ENCODE measurements around the gene TIMM13.
"Not testable (repeated sequence)": the region's sequence is repeated elsewhere in the genome, so short reads cannot be mapped to it uniquely, and the experiment has no call there.

The TIMM13 gene

DNA sequence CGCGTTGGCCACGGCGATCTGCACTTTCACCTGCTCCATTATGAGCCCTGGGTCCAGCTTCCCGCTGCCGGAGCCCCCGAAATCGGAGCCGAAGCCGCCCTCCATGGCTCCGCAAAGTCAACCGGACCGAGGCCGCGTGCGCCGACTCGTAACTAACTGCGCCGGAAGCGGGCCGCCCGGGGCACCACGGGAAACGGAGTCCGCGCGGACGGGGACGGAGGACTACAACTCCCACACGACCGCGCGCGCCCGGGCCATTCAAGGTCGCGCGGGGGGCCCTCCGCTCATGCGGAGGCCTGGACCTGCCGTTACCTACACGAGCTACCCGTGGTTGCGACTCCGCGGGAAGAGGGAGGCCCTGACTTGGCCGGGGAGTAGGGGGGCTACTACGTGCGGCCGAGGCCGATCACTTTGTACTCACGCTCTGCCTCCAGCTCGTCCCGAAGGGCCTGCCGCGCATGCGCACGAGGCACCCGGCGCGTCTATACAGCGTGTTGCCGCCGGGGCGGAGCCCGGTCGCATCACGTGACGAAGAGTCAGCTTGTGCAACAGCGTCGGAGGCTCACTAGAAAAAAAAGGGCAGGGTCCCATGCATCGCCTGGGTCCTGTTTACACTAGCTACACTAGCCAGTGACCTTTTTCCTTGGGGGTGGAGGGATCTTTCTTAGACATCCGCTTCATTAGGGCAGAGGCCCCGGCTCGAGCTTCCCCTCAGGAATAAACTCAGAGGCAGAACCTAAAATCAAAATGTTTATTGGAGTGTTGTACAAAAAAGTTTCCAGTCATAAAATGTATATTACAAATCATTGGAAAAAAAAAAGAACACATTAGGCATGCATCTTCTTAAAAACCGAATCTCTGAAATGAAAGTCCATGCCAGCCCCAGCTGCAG is at the start of gene TIMM13:
Gene TIMM13 (minus strand): TSS at position 158 of the 892 bp plus-strand sequence. CDS start 53 bp downstream, at position 105.
- peak; percentile 96 for DNase-seq

DNA sequence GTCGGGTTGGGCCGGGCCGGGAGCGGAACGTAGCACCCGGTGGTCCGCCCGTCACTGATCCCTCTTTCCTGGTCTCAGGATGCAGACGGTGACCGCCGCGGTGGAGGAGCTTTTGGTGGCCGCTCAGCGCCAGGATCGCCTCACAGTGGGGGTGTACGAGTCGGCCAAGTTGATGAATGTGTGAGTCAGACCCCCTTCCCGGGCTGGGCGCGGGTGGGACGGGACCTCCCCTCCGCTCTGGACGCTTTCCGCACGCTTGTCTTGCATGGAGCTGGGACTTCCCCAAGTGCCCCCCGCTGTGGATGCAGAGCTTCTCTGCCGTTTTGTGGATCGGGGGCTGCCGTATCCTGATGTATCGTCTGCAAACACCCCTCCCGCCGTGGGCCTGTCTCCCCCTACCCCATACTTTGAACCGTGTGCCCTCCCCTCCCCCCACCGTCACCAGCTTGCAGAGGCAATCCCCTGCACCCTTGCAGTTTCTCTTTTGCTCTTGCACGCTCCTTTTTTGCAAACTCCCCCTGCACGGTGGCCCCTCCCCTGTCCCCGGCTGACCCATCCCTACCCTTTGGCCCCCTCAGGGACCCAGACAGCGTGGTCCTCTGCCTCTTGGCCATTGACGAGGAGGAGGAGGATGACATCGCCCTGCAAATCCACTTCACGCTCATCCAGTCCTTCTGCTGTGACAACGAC is 49.2 kb upstream of the TIMM13 start:
- peak; percentile 79 for DNase-seq

- DNase-seq: peak; percentile 97
Measured at GRCh38 chr19:2475702-2476450, 48.5 kb upstream of the TIMM13 start, which contains the start of gene GADD45B. GADD45B (plus strand) TSS chr19:2476127; CDS start chr19:2476359, 232 bp downstream.

DNA sequence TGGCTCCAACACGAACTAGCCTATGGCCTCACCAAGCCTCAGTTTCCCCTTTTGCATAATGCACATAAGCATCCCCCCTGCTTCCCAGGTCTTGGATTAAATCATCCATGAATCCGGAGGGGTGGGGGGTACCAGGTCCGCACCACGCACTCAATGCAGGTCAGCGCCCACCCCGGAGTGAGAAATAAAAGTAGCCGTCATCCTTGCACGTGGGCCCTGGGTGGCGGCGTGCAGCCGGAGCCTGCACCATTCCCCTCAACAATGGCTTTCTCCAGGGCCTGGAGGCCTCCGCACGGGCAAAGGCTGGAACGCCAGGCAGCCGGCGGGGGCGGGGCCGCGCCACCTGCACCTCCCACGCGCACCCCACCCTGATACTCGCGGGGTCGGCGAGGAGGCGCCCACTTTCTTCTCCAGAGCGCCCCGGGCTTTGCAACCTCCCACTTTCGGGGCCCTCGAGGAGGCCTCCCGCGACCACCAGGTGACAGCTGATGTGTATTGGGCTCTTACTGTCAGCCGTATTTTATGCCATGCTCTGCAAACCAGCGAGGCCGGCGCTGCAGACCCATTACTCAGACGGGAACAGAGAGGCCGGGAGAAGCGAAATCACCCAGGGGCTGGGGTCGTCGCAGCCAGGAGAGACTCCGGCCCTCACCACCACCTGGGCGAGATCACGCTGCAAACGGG is 47.8 kb upstream of the TIMM13 start:
- peak; percentile 84 for DNase-seq

DNA sequence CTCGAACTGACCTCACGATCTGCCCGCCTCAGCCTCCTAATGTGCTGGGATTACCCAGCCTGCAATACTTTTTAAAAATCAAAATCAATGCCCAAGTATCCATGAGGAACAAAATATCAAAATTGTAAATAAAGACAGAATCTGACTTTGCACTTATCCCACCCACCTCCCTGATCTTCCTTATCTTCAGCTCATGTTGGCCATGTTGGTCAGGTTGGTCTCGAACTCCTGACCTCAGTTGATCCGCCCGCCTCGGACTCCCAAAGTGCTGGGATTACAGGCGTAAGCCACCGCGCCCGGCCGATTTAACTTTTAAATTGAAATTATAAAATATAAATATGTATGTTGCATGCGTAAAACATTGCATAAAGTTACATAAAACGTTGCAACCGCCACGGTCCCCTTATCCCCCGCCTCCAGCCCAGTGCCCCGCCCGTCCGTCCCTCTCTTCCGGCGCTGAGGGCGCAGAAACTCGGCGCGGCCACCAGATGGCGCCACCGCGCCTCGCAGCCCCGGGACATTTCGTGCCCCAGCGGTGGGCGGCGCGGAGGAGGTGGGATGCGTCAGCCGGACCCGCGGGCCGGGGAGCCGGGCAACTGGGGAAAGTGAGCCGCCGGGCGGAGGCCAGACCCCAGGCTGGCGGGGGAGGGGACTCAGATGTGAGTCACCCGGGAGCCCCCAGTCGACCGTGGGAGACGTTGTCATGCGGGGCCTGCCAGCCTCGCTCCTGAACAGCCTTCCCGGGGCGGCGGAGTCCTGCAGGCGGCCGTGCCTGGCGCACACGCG is 47.0 kb upstream of the TIMM13 start:
- peak; percentile 91 for DNase-seq

- DNase-seq: not testable (repeated sequence)
Measured at GRCh38 chr19:2469915-2470200, 42.5 kb upstream of the TIMM13 start.

DNA sequence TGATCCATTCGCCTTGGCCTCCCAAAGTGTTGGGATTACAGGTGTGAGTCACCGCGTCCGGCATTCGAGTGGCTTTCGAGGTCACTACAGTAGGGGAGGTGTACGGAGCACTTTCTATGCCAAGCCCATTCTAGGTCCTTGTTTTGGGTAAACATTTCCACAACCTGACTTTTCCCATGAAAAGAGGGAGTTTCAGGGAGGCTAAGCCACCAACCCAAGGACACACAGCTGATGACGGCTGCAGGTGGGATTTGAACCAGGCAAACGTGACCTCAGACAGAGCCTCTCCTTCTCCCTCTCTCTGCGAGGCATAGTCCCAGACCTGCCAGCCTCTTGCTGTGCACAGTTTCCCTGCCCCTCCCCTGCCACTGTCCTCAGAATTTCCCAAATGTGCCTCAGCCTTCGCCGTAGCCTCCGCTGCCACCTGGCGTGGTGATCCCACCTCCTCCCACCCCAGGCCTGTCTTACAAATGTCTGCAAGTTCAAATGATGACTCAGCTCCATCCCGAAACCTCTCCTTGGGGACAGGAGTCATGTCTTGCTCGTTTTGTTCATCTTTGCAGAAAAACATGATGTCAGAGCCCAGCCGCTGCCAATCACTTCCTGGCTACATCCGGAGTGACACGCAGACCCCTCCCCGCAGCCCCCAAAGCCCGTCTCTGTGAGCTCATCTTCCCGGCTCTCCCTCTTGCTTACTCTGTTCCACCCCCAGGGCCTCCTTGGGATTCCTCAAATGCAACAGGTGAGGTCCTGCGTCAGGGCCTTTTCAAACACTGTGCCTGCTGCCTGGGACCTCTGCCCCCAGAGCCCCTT is 41.9 kb upstream of the TIMM13 start:
- peak; percentile 68 for DNase-seq

DNA sequence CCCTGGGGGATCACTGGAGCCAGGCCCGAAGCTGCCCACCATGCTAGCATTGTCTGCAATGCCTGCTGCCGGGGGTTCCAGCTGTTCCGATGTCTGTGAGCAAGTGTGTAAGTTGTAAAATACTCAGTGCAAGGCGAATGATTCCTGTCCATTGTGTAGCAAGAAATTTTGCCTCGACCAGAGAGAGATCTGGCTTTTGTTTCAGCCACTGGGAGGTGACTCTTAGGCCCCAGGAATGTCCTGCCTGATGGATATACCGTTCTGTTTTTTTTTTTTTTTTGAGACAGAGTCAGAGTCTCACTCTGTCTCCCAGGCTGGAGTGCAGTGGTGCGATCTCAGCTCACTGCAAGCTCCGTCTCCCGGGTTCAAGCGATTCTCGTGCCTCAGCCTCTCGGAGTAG is 41.2 kb upstream of the TIMM13 start:
- no peak for DNase-seq

DNA sequence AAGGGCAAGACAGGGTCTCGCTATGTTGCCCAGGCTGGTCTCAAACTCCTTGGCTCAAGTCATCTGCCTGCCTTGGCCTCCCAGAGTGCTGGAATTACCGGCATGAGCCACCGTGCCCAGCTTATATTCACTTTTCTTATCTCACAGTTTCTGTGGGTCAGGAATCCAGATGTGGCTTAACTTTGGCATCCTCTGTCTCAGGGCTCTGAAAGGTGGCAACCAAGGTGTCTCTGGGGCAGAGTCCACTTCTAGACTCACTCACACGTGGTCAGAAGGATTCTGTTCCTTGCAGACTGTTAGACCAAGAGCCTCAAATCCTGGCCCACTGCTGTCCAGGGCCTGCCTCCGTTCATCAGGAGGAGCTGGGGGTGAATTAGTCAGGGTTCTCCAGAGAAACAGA is 37.0 kb upstream of the TIMM13 start:
- no peak for DNase-seq

DNA sequence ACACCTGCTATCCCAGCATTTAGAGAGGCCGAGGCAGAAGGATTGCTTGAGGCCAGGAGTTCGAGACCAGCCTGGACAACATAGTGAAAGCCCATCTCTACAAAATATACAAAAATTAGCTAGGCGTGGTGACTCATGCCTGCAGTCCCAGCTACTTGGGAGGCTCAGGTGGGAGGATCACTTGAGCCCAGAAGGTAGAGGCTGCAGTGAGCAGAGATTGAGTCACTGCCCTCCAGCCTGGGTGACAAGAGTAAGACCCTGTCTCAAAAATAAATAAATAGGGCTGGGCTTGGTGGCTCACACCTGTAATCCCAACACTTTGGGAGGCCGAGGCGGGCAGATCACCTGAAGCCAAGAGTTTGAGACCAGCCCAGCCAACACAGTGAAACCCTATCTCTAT is 36.3 kb upstream of the TIMM13 start:
- not testable (repeated sequence) for DNase-seq

DNA sequence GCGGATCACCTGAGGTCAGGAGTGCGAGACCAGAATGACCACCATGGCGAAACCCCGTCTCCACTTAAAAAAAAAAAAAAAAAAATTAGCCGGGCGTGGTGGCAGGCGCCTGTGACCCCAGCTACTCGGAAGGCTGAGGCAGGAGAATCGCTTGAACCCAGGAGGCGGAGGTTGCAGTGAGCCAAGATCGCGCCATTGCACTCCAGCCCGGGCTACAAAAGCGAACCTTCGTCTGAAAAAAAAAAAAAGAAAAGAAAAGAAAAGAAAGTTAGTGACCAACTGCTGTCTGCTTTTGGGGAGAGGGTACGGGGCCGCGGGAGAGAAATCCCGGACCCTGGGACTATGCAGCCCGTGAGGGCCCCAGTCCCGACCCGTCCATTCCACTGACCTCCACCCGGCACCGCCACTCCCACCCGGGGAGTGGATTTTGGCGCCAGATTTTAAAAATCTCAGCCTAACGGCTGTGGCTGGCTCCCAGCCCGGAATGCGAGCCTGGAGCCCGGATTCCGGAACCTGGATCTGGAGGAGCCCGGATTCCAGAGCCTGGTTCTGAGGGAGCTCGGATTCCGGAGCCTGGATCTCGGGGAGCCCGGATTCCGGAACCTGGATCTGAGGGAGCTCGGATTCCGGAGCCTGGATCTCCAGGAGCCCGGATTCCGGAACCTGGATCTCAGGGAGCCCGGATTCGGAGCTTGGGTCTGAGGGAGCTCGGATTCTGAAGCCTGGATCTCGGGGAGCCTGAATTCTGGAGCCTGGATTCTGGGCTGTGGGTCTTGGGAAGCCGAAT is 35.4 kb upstream of the TIMM13 start:
- DNase-seq: no peak

DNA sequence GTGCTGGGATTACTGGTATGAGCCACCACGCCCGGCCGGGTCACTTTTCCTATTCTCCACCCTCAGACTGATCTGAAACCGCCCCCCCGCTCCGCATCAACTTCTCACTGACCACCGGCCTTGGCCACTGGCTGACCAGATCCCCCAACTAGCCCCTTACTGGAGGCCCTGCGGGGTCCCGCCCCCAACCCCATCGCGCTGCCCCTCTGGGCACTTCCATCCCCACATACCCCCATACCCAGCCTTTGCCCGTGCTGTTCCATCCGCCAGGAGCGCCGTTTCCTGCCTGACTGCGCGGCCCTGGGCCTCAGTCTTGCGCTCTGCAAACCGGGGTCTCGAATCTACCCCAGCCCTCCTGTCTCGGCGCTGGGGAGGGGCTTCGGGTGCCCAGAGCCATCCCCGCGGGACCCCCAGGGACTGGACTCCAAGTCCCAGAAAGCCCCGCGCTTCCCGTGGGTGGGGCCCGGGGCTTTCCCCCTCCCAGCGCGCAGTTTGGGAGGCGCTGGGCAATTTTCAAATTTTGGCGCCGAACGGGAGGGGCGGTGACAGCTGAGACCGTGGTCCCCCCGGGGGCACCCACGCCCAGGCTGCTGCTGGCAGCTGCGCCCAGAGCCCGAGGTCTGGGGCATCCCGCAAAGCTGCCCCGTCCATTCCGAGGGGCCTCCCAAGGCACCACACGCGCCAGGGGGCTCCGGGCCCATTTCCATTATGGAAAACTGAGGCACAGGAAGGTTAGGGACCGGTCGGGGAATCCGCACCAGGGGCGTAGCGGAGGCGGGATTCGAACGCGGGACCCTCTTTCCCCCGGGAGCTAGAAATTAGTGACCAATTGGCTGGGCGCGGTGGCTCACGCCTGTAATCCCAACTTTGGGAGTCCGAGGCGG is 34.6 kb upstream of the TIMM13 start:
- peak; percentile 65 for DNase-seq

GRCh38 chr19:2460245-2460644 is 32.9 kb upstream of the TIMM13 start:
- no peak for DNase-seq

DNA sequence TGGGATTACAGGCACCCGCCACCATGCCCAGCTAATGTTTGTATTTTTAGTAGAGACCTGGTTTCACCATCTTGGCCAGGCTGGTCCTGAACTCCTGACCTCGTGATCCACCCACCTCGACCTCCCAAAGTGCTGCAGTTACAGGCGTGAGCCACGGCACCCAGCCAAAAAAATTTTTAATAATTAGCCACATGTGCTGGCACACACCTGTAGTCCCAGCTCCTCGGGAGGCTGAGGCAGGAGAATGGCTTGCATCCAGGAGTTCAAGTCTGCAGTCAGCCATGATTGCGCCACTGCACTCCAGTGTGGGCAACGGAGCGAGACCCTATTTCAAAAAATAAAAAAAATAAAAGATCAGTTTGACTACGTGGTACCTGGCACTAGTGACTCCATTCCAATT is 31.4 kb upstream of the TIMM13 start:
- DNase-seq: not testable (repeated sequence)

DNA sequence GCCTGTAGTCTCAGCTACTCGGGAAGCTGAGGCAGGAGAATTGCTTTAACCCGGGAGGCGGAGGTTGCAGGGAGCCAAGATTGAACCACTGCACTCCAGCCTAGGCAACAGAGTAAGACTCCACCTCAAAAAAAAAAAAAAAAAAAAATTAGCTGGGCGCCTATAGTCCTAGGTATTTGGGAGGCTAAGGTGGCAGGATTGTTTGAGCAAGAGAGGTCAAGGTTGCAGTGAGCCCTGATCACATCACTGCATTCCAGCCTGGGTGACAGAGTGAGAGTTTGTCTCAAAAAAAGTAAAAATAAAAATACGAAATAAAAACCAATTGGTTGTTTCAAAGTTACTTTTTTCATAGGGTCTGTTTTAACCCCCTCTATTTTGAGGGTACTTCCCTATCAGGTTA is 30.7 kb upstream of the TIMM13 start:
- DNase-seq: no peak

- no peak for DNase-seq
Measured at GRCh38 chr19:2457394-2458037, 30.1 kb upstream of the TIMM13 start.

DNA sequence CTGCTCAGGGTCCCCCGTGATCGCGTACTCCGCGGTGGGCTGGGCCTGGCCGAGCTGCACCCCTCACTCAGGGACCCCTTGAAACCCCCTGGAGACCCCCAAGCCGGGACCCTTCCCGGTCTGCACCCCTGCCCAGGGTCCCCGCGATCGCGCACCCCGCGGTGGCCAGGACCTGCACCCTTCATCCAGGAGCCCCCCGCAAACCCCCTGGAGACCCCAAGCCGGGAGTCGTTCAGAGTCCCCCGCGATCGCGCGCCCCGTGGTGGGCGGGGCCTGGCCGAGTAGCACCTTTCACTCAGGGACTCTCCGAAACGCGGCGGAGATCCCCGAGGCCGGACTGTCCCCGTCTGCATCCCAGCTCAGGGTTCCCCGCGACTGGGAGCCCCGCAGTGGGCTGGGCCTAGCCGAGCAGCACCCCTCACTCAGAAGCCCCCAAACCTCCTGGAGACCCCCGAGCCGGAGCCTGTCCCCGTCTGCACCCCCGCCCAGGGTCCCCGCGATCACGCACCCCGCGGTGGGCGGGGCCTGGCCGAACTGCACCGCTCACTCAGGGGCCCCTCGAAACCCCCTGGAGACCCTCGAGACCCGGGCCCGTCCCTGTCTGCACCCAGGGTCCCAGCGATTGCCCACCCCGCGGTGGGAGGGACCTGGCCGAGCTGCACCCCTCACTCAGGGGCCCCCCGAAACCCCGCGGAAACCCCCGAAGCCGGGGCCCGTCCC is 28.6 kb upstream of the TIMM13 start:
- DNase-seq: peak; percentile 53

Data from stimulated activated CD4-positive, alpha-beta T cell treated with anti-CD3 and anti-CD28 coated beads, Interleukin-1b, Interleukin-23, amount 100 ng/mL, for 48 hours (primary cell).